ENCODE measurements around the gene FAM117B.

- no peak for TF ChIP-seq POLR2AphosphoS5 (IDR thresholded peaks at IDR 0.05)
- TF ChIP-seq CTCF (IDR thresholded peaks at IDR 0.05) = no peak
- no peak for TF ChIP-seq POLR2A (IDR thresholded peaks at IDR 0.05)
- no peak for TF ChIP-seq EP300 (IDR thresholded peaks at IDR 0.05)
Observed at GRCh38 chr2:202592566-202592965, 42.2 kb upstream of the FAM117B start.
